ENCODE results near the gene INTS11.

The INTS11 gene

DNA sequence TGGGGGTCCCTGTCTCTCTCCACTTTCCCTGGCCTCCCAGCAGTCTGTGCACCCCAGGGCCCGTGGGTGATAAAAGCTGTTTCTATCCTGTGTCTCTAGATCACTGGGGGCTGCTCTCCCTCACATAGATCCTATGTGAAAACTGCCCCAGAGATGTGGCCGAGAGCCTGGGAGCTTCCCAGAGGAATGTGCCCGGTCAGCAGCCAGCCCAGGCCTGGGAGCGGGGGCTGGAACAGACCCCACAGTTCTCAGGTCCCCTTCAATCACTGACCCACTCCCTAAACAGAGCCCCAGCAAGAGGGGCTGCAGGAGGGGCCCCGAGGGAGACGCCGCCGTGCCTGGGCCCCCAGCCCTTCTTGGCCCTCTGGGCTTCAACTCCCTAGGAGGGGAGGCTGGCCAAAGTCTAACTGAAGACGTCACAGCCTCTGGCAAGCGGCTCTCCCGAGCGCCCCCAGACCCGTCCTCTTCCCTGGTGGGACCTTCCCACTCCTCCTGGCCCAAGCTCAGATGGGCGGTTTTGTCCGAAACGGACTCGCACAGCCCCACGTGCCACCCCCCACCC lies 33.5 kb upstream of the INTS11 start:
- DNase-seq, result no peak

DNA sequence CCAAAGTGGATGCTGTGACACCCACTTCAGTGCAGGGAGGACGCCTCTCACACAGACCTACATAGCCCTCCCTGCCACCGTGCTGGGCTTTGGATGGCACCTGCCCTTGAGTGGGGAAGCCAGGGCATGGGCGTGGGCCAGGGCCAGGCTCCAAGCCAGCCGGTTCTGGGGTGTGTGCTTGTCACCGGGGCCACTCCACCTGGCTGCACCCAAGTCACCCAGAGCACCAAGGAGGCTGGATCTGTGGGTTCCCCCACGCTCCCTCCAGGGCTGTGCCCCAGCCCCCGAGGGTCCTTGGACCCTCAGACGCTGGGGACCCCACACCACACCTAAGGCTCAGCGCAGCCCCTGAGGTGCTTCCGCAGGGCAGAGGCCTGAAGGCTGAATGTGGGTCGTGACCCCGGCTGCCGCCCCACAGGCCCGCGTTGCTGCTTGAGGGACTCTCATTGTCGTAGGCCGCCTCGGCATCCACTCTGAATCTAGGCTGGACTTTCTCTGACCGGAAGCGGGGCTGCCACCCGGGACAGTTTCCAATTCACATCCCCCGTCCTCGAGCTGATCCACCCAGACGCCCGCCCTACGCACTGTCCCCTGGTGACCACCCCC lies 32.4 kb upstream of the INTS11 start:
- DNase-seq, result no peak

DNA sequence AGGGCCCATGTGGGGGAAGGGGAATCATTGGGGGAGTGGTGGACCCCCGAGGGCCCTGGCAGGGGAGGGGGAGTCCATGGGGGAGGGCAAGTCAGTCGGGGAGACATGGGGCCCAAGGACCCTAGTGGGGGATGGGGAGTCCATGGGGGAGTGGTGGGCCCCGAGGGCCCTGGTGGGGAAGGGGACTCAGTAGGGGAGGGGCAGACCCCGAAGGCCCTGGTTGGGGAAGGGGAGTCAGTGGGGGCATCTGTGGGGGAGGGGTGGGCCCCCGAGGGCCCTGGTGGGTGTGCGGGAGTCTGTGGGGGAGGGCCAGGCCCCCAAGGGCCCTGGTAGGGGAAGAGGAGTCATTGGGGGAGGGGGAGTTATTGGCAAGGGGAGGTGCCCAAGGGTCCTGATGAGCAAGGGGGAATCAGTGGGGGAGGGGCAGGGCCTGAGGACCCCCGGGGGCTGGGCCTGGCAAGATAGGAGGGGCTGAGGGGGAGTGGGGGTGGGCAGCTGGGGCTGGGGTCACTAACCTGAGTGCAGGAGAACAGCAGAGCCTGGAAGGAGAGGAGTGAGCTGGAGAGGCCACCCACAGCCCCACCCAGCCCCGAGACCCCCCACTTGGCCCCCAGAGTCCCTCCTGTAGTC lies 31.8 kb upstream of the INTS11 start:
- DNase-seq, result no peak

DNA sequence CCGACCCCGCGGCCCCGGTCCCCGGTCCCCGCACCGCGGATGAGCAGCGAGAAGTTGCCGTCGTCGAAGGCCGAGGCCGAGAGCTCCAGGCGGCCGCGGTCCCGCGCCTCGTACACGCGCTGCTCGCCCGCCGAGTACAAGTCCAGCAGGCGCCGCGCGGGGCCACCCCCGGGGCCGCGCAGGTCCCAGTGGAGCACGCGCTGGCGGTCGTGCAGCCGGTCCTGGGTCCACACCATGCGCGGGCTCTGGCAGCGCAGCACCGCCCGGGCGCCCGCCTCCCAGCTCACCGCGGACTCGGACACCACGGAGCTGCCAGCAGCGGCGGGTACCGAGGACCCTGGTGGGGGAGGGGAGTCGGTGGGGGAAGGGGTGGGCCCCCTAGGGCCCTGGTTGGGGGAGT lies 31.0 kb upstream of the INTS11 start:
- DNase-seq, result peak; percentile 26 to 44

DNA sequence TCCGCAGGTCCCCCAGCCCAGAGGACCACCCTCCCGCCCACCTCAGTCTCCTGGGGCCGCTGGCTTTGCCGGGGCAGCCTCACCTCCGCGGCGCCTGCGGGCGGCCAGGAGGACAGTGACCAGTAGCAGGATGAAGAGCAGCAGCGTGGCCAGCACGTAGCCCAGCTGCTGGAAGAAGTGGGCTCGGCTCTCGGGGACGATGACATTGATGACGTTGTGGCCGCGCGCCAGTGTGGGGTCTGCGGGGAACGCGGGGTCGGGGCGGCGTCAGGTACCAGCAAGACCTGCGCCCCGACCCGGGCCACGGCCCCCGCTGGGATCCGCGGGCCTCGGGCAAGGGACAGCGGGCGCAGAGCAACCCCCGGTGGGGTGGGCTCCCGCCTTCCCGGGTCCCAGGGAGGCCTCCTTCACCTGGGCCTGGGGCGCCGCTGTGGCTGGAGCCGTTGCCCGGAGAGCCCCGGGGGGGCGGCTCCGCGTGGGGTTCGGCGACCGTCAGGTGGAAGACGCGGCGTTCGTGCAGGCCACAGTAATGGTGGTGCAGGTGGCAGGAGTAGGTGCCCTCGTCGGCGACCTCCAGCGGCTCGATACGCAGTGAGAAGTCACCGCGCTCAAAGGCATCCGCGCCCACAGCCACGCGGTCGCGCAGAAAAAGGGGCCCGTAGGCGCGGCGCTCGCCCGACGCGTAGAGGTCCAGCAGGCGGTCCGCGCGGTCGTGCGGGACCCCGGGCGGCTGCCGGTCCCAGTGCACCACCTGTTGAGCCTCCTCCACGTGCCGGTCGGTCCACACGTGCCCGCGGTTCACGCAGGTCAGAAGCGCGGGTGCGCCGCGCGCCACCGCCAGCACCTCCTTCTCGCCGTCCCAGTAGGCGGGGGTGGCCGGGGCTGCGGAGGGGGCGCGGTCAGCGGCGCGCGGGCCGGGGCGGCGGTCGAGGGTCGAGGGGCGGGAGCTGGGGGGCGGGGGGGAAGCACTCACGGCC lies 30.1 kb upstream of the INTS11 start:
- DNase-seq, result no peak

DNA sequence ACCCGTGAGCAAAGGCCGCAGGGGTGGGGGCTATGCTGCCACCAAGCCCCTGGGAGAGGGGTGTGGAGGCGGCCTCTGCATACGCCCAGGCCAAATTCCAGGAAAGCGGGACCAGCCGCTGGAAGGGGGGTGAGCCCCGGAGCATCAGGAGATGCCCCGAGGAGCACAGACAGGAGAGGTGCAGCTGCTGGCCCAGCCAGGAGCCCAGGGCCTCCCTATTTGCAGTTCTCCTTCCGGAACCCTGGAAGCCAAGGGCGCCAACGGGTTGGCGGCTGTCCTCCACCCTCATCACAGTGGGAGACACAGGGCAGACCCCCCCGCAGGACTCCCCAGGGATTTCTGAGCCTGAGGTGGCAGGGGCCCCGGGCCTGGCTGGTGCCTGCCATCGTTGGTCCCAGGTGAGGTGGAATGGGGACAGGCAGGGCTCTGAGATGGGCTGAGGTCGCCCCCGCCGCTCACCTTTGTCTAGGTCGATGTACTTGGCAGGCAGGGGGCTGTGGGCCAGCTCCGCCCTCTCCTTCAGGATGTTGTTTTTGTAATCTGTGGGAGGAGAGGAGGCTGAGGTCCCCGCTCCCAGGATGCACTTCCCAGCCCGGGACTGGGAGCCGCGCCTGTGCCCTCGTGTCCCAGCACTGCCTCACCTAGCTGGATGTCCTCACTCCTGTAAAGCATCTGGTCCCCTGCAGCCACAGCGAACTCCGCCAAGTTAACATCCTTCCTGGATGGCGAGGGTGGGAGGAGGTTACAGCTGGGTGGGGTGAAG lies 29.1 kb upstream of the INTS11 start:
- DNase-seq, result no peak

DNA sequence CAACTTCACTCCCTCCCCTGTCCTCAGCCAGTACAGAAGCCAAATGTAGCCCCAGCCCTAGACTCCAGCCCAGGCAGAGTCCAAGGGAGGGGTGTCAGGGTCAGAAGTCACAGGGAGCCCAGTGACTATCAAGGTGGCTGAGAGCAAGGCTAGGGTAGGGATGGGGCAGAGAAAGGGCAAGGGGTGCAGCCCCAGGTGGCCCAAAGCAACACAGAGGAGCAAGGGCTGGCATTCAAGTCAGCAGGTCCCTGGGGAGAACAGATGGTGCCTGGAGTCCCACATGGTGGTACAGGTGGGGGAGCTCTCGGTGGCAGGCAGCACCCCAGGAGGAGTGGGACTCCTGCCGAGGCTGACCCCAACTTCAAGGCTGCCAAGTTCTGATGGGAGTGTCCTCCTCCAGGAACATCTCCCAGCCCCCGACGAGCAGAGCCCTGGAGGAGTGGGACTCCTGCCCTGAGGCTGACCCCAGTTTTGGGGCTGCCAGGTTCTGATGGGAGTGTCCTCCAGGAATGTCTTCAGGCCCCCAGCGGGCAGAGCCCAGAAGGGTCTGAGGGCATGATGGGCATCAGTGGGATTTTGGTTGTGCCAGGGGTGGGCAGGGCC lies 28.4 kb upstream of the INTS11 start:
- no peak for DNase-seq

DNA sequence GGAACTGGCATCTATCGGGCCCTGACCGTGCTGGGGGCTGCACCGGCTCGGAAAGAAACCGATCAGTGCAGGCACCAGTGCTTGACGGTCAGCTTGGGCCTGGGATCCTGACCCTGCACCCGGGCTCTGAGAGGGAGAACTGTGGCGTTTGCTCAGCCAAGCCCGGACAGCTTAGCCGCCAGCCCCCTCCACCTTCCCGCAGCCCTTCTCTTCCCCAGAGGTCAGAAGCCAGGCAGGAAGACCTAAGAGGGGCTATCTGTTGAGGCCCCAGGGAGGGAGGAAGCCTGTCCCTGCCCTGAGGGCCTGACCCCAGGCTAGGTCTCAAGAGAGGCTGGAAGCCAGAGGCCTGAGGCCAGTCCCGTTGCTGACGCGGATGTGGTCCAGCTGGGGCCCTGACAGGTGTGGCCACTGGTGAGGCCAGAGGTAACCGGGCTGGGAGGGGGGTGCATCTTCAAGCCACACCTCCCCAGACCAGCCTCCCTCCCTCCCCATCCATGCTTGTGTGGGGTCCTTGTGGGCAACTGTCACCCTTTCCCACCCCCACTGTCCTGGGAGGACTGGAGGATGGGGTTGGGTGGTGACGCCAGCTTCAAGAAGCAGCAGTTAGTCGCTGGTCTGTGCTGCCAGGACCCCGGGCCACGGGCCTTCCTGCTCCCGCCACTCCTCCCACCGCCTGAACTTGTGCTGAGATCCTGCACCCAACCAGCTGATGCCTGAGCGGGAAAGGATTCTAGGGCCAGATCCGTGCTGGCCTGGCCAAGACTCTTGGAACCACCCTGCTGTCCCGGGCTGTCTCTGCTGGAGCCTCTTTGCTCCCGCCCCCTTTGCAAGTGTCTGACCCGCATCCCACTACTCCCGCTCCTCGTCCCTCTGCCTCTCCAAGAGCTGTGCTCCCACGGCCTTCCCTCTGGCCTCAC lies 27.3 kb upstream of the INTS11 start:
- DNase-seq, result no peak

DNA sequence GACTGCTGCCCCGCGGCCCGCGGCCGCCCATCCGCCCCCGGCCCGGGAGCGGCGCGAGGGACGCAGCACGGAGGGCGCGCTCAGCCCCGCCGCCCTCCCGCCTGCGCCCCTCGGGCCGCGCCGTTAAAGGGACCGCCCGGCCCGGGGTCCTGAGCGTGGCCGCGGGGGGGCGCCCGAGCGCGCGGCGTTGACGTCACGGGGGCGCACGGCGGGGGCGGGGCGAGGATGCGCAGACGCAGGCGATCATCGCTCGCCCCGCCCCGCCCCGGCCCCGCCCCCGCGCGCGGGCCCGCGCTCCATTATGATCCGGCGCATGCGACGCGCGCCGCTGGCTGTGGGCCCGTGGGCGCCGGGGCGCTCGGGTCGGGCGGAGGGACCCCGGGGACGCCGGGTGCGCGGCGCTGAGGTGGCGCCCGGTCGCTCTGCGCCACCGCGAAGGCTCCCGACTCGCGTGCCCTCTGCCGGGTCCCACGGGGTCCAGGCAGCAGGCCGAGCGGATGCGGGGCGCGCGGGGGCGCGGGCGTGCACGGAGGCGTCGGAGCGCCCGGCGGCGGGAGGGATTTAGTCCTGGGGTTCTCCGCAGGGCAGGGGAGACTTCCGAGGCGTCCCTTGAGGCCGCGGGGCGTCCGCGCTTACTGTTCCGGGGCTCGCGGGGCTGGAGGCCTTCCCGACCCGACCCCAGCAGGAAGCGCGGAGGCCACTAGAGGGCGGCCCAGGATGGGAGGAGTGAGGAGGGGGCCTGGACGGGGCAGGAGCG lies 25.0 kb upstream of the INTS11 start, which contains the start of gene DVL1:
DVL1 (minus strand) TSS at position 163 of the 757 bp plus-strand sequence. CDS start 353 bp downstream, outside the sequence.
- peak; percentile 36 to 75 for DNase-seq

DNA sequence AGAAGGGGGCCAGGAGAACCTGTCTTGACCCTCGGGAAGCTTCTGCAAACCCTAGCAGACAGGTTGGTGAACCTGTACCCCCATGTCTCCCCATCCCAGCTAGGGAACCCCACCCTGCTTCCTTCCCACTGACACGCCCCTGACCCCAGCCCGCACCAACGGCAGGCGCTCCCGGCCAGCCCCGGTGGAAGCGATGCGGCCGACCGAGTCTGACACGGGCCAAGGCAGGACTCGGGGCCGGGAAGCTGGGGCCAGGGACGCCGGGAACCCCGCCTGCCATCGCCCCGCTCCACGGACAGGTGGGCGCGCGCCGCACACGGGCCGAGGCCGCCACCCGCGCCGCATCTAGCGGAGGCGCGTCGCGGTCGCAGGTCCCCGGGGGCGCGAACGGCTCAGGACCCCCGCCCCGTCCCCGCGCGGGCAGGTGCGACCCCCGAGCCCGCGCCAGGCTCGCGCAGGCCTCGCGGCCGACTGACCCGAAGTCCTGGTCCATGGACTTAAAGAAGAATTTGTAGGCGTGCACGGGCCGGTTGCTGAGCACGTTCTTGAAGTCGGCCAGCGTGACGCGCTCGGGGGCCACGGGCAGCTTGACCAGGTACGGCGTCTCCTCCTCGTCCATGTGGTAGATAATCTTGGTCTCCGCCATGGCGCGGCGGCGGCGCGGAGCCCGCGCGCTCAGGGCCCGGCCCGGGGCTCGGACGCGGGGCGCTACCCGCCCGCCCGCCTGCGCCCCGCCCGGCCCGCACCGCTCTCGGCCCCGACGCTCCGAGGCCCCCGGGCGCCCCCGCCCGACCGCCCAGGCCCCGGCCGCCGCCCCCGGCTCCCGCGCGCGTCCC lies 24.2 kb upstream of the INTS11 start:
- no peak for DNase-seq

DNA sequence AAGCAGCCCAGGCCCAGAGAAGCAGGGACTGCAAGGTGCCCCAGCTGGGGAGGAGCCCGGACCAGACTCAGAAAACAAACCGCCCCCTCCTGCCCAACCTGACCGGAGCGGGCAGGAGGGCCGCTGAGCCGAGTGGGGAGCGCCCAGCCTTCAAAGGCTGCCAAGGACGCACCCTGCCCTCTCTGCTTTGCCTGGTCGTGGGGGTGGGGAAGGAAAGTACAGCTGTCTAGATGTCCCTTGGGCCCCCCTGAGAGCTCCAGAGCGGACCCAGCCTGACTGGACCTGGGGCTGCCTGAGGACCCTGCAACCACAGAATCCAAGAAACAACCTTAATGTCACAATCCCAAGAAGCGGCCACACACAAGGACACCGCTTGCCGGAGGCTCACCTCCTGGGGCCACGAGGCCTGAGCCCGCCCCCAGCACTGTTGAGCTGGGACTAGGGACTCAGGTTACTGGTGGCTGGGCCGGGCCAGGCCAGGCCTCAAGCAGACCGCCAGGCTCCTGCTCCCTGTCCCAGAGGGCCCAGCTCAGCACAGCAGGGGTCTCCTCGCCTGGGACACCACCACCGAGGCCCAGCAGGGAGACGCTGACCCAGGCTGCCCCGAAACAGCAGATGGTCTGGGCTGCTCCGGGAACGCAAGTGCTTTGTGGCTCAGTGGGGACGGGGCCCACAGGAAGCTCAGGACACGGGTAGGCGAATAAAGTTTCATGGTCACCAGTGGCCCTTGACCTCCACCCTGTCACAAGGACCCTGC lies 23.4 kb upstream of the INTS11 start:
- DNase-seq, result no peak

DNA sequence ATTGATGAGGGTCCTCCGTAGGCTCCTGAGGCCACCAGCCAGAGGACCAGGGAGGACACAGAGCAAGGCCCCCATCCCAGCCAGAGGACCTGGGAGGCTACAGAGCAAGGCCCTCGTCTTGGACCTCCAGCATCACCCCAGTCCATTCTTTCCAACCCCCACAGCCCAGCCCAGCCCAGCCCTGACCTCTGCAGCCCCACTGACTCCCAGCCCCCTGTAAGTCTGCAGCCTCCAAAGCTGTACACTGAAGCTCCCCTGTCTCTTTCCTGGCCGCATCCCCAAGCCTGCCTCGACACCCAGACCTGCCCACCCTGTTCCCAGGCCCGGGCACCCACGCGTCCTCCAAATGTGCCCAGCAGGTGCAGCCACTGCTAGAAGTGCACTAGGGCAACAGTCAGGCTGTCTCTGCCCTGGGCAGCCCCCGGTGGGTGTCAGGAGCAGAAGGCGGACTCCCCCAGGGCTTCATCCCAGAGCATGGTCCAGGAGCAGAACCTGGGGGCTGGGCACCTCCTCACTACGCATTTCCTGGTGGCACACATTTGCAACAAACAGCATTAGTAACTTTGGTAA lies 22.7 kb upstream of the INTS11 start:
- no peak for DNase-seq

DNA sequence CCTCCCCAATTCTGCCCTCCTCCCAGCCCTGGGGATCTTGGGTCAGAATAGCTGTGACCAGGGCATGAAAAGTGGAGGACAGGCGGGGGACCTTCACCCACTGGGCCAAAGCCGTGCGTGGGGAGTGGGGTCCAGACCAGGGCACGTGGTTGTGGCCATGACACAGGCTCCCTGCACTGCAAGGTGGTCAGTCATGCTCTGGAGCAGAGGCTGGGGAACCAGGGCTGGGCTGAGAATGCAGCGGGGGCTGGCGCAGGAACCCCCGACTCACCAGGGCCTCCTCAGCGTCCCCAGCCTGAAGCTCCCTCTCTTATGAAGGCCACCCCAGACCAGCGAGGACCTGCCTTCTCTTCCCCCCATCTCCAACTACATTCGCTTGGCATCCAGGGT lies 22.0 kb upstream of the INTS11 start:
- no peak for DNase-seq

DNA sequence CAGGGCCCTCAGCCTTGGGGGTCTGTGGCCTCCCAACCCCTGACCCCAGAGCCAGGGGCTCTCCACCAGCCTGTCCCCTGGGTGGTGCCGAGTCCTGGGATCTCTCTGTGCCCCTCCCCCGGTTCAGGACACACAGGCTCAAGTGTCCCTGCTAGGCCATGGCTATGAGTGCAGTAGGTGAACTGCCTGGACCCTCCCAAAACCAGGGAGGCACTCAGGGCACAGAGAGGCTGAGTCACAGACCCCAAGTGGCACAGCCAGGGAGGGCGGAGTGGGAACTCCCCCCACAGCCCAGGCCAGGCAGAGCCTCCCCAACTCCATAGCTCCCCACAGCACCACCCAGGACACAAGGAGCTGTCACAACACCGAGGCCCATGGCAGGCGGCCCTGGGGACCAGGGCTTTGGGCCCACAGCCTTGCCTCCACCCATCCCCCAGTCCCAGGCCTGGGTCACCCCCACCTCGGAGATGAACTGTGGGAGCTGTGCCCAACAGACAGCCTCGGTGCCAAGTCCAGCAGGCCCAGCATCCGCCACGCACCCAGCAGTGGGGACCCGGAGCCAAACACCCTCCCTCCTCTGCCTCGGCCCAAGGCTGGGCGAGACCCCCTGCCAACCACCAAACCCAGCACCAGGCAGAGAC lies 21.5 kb upstream of the INTS11 start:
- DNase-seq, result no peak

DNA sequence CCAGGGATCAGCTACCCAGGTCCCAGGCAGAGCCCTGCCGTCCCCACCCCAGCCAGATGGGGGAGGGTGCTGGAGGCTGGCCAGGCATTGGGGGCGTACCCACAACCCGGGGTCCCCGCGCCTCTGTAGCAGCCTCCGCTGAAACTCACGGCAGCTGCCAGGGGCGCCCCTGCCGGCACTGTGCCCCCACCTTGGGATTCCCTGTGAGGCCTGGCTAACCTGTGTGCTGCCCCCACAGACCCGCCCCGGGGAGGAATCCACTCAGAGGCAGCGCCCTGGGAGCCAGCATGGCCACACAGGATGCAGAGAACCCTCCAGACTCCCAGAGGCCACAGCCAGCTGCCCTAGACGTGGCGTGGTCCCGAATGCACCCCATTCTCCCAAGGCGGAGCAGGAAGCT lies 20.9 kb upstream of the INTS11 start:
- DNase-seq, result no peak

DNA sequence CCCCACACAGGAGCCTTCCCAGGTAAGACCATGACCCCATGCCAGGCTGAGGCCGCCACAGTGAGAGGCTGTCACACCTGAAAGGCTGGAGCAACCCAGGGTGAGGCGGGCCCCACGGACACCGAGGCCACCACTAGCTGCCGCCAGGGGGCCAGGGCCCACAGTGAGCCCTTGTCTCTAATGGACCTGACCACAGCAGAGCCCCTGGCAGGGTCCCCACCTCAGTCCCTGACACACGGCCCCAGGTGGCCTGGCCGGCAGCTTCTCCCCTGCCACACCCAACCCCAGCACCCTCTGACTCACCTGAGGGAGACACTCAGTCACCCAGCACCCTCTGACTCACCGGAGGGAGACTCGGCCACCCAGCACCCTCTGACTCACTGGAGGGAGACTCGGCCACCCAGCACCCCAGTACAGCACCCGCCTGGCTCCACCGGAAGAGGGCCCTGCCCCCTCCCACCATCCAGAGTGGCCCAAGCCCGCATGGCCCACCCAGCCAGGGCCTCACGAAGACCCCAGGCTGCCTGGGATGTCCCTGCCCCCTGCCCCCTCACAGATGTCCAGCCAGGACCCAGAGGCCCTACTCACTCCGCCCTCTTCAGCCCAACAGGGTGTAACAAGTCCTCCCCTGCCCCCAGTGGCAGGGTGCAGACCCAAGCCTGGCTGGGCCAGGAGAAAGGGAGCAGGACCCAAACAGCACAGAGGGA lies 20.3 kb upstream of the INTS11 start:
- DNase-seq, result peak in 1 of 2 donors; percentile 13

All from inflammatory macrophage (primary cell).